Measurements from ENCODE around the gene UBE2J1.
"Not testable (repeated sequence)": the region's sequence is repeated elsewhere in the genome, so short reads cannot be mapped to it uniquely, and the experiment has no call there.

The UBE2J1 gene

DNA sequence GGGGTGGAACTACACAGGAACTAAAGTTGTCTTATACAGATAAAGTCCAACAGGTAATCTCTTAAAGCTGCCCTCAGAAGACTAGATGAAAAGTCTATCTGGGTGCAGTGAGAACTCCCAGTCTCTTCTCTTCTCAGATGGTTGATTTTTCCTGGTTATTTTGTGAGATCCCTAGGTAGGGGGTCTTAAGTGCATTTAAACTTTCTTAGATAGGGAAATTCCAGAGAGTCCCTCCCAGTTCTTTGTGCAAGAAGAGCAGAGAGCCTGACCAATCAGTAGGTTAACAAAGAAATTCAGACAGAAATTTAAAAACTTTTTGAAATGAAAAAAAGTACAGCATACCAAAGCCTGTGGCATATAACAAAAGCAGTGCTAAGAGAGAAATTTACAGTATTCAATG, 35.5 kb downstream of the UBE2J1 start:
- no peak for DNase-seq

GRCh38 chr6:89315249-89315885, 37.2 kb downstream of the UBE2J1 start, which contains the start of gene GABRR2:
GABRR2 (minus strand) TSS chr6:89315299; CDS start chr6:89315165, 134 bp downstream.
- DNase-seq: no peak

DNA sequence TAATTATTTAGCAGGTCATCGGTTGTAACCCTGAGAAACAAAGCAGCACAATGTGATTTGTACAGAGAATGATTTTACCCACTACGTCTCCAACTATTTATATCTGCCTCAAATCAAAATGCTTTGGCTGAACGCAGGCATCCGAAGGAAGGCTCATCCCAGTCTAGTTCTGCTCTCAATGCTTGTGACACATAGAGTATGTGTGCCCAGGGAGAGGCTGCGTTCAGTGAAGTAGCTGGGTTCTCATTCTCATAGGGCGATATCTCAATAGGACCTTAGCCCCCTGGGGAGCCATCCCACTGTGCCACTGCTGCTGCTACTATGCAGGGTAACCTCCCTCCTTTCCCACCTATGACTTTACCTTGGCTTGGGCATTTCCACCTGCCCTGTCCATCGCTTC, 37.8 kb downstream of the UBE2J1 start:
- DNase-seq: no peak

DNA sequence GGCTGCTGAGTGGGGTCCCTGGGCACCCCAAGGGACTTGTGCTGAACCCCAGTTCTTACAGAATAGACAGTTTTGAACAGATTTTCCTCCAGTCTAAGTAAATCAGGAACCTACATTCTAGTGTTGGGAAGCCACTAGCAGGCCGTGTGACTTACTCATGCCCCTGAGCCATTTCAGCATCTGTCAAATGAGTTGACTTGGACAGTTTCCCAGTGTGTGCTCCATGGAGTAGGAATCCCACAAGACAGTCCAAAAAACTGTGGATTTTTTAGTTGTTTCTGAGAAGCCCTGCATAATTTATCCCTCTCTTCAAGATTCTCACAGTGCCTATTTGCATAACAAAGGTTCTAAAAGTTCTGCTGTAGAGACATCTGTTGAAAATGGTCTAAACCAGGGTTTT, 39.5 kb downstream of the UBE2J1 start:
- peak in 1 of 2 donors; percentile 7 for DNase-seq

GRCh38 chr6:89311853-89312531, 40.5 kb downstream of the UBE2J1 start:
- DNase-seq: peak; percentile 32 to 48

- DNase-seq: no peak
Observed at GRCh38 chr6:89311530-89311852, 41.0 kb downstream of the UBE2J1 start.

GRCh38 chr6:89310929-89311328, 41.6 kb downstream of the UBE2J1 start:
- DNase-seq: no peak

DNA sequence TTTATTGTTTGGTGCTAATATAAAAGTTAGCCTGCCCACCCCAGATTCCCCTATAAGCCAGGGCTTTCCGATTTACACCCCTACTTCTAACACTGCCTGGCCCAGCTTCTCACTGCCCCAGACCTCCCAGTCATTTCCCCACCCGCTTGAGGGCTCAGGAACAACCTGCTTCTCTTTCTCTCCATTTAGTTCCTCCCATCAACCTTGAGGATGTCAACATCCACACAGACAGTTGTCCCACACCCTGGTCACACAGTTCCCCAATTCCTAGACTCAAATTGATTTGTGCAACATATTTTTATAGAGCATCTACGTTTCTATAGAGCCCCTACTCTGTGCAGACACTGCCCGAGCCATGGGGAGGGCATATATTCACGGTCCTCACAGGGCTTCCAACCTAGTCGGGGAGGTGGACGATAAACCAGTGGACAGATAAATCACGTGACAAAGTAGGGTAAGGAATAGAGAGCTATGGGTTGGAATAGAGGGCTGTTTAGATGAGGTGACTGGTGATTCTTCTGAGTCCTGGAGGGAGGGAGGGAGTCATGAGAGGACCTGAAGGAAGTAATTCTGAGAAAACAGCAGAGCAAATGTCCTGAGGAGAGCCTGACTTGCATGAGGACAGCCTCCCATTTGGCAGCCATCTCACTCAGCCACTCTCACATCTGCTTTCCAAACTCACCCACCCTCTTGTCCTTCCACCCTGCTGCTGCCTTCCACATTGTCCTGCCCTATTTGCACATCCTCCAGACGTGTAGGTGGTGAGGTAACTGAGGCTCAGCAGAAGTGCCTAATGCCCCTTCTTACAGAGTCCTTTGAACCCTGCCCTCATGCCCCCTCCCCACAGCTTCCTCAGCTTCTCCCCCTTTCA, 43.8 kb downstream of the UBE2J1 start:
- no peak for DNase-seq

DNA sequence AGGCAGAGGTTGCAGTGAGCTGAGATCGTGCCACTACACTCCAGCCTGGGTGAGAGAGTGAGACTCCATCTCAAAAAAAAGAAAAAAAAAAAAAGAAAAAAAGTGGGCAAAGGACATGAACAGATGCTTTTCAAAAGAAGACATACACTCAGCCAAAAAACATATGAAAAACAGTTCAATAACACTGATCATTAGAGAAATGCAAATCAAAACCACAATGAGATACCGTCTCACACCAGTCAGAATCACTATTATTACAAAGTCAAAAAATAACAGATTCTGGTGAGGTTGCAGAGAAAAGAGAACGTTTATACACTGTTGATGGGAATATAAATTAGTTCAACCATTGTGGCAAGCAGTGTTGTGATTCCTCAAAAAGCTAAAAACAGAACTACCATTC, 48.0 kb downstream of the UBE2J1 start:
- DNase-seq: not testable (repeated sequence)

DNA sequence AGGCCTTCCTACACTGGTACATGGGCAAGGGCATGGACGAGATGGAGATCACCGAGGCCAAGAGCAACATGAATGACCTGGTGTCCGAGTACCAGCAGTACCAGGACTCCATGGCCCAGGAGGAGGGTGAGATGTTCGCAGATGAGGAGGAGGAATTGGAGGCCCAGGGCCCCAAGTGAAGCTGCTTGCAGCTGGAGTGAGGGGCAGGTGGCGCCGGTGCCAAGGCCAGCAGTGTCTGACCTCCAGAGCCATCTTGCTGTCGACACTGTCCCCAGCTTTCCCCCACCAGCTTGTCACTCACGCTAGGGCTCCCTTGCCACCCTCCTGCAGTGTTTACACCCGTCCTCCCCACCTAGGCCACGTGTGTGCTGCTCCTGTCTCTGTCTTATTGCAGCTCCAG, 49.6 kb downstream of the UBE2J1 start:
- no peak for DNase-seq

- no peak for DNase-seq
Observed at GRCh38 chr6:89302195-89302770, 50.2 kb downstream of the UBE2J1 start.

- no peak for DNase-seq
Observed at GRCh38 chr6:89301586-89302194, 50.8 kb downstream of the UBE2J1 start.

DNA sequence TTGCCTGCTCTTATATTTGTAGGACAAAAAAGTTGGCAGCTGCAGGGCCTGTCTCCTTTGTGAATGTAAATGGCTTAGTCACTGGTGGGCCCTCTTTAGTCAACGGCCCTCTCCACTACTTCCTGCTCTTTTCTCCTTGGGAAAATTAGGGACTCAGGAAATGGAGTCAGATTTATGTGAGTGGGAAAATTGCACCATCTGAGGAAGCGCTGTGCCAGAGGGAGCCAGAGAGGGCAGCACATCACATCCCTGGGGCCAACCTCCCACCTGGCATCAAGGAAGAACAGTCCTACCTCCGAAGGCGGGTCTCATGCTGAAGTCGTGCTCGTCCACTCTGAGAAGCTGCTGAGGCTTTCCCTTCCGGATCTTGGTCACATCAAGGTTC, 53.1 kb downstream of the UBE2J1 start:
- no peak for DNase-seq

DNA sequence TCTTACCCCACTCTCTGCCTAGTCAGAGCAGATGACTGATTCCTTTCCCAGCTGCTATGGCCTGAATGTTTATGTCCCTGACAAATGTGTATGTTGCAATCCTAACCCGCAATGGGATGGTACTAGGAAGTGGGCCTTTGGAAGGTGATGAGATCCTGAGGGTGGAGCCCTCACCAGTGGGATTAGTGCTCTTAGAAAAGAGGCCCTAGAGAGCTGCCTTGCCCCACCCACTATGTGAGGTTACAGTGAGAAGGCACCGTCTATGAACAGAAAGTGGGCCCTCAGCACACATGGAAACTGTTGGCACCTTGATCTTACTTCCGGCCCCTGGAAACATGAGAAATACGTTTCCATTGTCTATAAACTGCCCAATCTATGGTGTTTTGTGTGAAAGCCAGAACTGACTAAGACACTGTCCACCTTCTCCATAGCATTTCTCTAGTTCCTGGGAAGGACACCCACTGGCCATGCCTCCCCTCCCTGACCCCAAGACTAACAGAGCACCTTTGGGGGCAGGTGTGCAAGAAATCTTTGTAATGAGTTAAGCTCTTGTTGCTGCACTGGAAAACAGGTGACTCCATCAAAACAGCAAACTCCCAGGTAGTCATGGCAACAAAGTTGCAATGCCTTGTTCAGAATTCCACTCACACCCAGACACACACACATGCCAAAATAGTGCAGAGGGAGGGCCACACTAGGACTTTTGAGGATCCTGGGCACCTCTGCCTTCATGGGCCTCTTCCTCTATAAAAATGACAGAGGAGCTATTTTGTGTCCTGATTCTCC, 53.6 kb downstream of the UBE2J1 start:
- DNase-seq: no peak

GRCh38 chr6:89297695-89298351, 54.7 kb downstream of the UBE2J1 start:
- no peak for DNase-seq

DNA sequence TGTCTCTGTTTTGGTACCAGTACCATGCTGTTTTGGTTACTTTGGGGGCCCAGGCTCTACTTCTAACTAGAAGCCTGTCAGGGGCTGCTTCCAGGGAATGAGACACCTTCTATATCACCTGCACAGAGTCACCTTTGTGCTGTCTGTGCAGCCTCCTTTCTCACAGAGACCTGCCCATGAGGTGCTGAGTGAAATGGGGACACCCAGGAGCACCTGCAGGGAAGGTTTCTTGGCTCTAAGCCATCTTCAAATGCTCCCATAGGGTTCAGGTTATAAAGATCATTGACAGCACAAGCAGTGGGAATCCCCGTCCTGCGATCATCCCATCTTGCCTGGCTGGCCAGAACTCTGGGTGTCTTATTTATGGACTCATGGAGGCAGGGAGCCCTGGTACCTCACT, 56.5 kb downstream of the UBE2J1 start:
- DNase-seq: no peak

GRCh38 chr6:89295116-89295515, 57.4 kb downstream of the UBE2J1 start:
- not testable (repeated sequence) for DNase-seq

DNA sequence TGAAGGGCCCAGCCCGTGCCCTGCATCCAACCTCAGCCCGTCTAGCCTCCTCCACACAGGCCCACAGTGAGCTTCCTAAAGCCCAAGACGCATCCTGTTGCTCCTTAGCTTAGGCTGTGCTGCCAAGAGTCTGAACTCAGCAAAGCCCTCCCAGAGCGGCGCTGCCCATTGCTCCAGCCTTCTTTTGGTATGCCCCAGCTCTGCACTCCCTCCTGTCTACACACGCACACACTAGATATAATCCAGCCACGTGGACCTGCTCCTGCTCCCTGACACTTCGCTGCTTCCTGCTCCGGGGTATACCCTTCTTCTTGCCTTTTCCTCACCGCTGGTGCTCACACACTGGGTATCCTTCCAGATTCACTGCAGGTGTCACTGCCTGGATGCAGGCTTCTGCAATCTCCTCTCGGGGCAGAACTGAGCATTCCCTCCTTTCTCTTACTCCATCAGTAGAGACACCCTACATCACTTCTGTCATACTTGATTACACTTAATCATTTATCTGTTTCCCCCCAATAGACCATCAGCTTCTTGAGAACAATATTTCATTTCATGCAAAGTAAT, 61.2 kb downstream of the UBE2J1 start:
- DNase-seq: no peak

GRCh38 chr6:89290401-89291155, 61.9 kb downstream of the UBE2J1 start:
- no peak for DNase-seq

- no peak for DNase-seq
Observed at GRCh38 chr6:89289710-89290109, 62.8 kb downstream of the UBE2J1 start.
